ENCODE data around the gene IFNA7.

The IFNA7 gene

GRCh38 chr9:21154018-21154608 is 47.9 kb downstream of the IFNA7 start:
- Mint-ChIP-seq H3K27me3 (ENCODE audit: low read depth) (peaks cover 17% of the 10 kb centered on the region), H3K4me3 (peak overlapping the region; percentile 7), H3K36me3 (ENCODE audit: low read depth) (peaks cover 11% of the 10 kb centered on the region), H3K9me3 (peaks cover 19% of the 10 kb centered on the region), H3K27ac (no peak overlapping the region), H3K4me1 (ENCODE audit: low read depth) (peaks cover 28% of the 10 kb centered on the region)
- no peak for DNase-seq (ENCODE audit: low spot score)

DNA sequence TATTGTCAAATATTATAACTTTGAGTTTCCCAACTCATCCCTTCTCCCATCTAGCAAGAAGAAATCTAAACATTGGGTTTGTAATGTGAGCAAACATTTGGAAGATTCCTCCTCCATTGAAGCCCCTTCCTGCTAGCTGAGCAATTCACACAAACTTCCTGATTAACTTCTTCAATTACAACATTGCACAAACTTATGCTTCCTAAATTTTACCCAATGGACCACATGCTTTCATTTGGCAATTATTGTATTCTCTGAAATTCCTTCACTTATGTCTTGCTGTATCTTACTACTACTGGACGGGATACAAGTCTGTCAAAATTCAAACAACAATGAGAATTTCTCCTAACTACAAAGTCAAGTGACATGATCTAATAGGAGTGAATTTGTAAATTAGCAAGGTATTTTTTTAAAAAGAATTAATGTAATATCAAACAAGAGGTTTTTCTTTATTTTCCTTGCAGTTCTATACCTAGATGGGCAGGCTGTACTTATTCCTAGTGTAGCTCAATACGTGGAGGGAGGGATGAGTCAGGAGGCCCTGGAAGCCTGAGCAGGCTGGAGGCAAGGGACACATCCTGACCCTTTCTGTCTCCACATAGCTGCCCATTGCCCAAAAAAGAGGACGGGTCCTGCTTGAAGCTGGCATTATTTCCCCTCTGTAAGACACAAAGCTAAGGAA is 48.5 kb downstream of the IFNA7 start:
- H3K36me3 Mint-ChIP-seq (ENCODE audit: low read depth) = peaks cover 10% of the 10 kb centered on the region

More for the DNA sequence above, 48.5 kb downstream of the IFNA7 start:
- no peak for DNase-seq (ENCODE audit: low spot score)
- Mint-ChIP-seq H3K4me1 (ENCODE audit: low read depth) (peaks cover 24% of the 10 kb centered on the region), H3K4me3 (no peak overlapping the region), H3K9me3 (peaks cover 22% of the 10 kb centered on the region), H3K27ac (no peak overlapping the region), H3K27me3 (ENCODE audit: low read depth) (peaks cover 18% of the 10 kb centered on the region)
